Heart left ventricle (tissue), 16 donors: ENCODE data around the gene ZNF618. TPM values are rescaled to one million over a fixed set of nuclear protein-coding genes. Genes with fewer than 3 reads are reported as not detected.

Experiments
- ATAC-seq, 4 donors: fragments of 200-7000 bp; cut with Tn5 transposase; one replicate each; pipeline ENCODE4 v1.9.1; 2020 to 2022; ENCODE audit warnings: moderate library complexity in 4 of 4, mild to moderate bottlenecking in 3 of 4, moderate number of reproducible peaks in 1 of 4
- DNase-seq, 5 donors: peaks; one replicate each; pipeline ENCODE4 v3.0.0-alpha.2; 2020
- H3K27ac ChIP-seq, 12 donors: fragments of 200-600 bp; sonication (generic) in 4 of 12; one replicate each; pipeline versions ENCODE4 v1.5.0 to v1.8.0; 2016 to 2022; ENCODE audit warnings: mild to moderate bottlenecking in 2 of 12
- H3K27me3 ChIP-seq, 9 donors: fragments of 200-600 bp; sonication (generic) in 2 of 9; one replicate each; pipeline versions ENCODE4 v1.5.1 to v1.8.0; 2016 to 2022; ENCODE audit warnings: mild to moderate bottlenecking in 3 of 9
- H3K36me3 ChIP-seq, 9 donors: fragments of 200-600 bp; sonication (generic) in 2 of 9; one replicate each; pipeline versions ENCODE4 v1.5.0 to v1.8.0; 2018 to 2022; ENCODE audit warnings: mild to moderate bottlenecking in 2 of 9
- H3K4me1 ChIP-seq, 12 donors: fragments of 200-600 bp; sonication (generic) in 4 of 12; one replicate each; pipeline versions ENCODE4 v1.5.0 to v1.8.0; 2016 to 2022; ENCODE audit warnings: mild to moderate bottlenecking in 3 of 12
- H3K4me3 ChIP-seq, 12 donors: fragments of 200-600 bp; sonication (generic) in 4 of 12; one replicate each; pipeline versions ENCODE4 v1.5.0 to v1.8.0; 2017 to 2022; ENCODE audit warnings: mild to moderate bottlenecking in 9 of 12, moderate library complexity in 4 of 12
- H3K9me3 ChIP-seq, 12 donors: fragments of 200-600 bp; sonication (generic) in 4 of 12; one replicate each; pipeline versions ENCODE4 v1.5.0 to v1.8.0; 2016 to 2022; ENCODE audit warnings: mild to moderate bottlenecking in 1 of 12
- POLR2A ChIP-seq, 2 donors: fragments of 450-650 bp; IDR thresholded peaks; one replicate each; pipeline ENCODE4 v1.6.1; 2017; ENCODE audit warnings: antibody characterized with exemption in 2 of 2, mild to moderate bottlenecking in 2 of 2, moderate library complexity in 2 of 2
- WGBS, 4 donors: extraction: QIAGEN DNeasy Blood & Tissue Kit in 2 of 4; methylation state at CpG; one replicate each; pipeline versions ENCODE4 v1.1.5 to v1.1.7; 2013 to 2018; 5-methylcytosine and 5-hydroxymethylcytosine counted together
- intact Hi-C, 10 donors: fragments of 100-400 bp; cut with DNase I; formaldehyde crosslinking; loops; one replicate each; pipeline versions ENCODE4 v1.11.1 to v1.14.2; 2022
- polyA plus RNA-seq, 2 donors: library from polyadenylated mRNA; stranded (reverse); fragments of 200-250 nt; gene quantifications; one replicate each; pipeline ENCODE4 v1.2.3, GENCODE V29; 2013
- total RNA-seq, 9 donors: library from RNA; depleted of rRNA in 2 of 9; stranded (reverse); fragments of >200 nt in 2 of 9; fragmentation: NEBNext Ultra II Directional in 3 of 9; extraction: Animal tissue kit (Norgen Biotek cat#: 25700) in 3 of 9; gene quantifications; one replicate each; pipeline versions ENCODE4 v1.1.0 to v1.2.4, GENCODE V29; 2016 to 2023
- TF ChIP-seq, protein P1 (sequence below), 12 donors: fragments of 200-600 bp; sonication (generic) in 4 of 12; IDR thresholded peaks; one replicate each; pipeline versions ENCODE4 v1.5.0 to v1.8.0; 2018 to 2022; ENCODE audit warnings: antibody characterized with exemption in 12 of 12, mild to moderate bottlenecking in 5 of 12
- donor health status: ischemic (EF 13 %, LVEDD 7.1; RV severe dilation, severe dysfunction).
- donor health status: healthy with polysubstance abuse.
- donor health status: DM: no; HTN: yes; CAD: no.
- donor health status: DM: no; HTN: no; CAD: no.
- donor health status: ischemic (EF 25% LVEDD 6.9; RV normal size, moderate dysfunction).
- donor health status: ischemic (EF 25% LVEDD 5.7; RV mildly dilated, moderate dysfunction).
- donor health status: healthy.
- donor health status: DM: yes; HTN: yes; CAD: no.
- donor health status: ischemic (EF 35%, LVEDD 5.7; RV mildly dilated, moderate dysfunction).
- donor health status: nonischemic (EF 11% LVEDD 7.7; RV severe dilation, severe dysfunction).
- donor health status: DM: yes; HTN: yes; CAD: no.
- donor health status: PGD.
- donor health status: ischemic (EF 29% LVEDD 5.4; RV normal size, mild dysfunction).
- donor health status: nonischemic (EF 23%, LVEDD 6.1; RV moderate dilation, normal function).

Gene ZNF618
- total and polyA plus RNA-seq, 11 donors, result 0.81 to 4.2 (median 1.7) TPM

DNA sequence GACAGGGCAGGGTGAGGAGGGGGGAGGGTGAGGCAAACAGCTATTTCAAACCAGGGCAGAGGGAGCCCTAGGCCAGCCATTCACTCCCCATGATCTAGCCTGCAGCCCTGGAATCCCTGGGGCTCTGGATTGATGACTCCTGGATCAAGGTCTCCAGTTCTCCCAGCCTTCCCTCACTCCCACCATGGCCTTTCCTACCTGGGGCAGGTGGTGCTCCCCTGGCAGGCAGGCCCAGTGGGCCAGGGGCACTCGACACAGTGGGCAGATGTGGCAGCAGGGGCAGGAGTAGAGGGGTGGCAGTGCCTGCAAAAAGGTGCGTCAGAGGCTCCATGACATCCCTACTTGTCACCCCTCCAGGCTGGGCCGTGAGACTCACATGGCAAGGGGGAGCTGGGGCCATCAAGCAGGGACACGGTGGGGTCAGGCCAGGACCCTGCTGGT lies 216.9 kb downstream of the ZNF618 start:
- DNase-seq (no peak), ATAC-seq (no peak)
- H3K27ac ChIP-seq, result no peak overlapping the region
- no peaks in the 10 kb centered on the region for H3K36me3 ChIP-seq
- WGBS, 4 donors, result 84 to 95% (median 87%) methylated on average over 3 to 4 of the region's 4 CpGs
- peaks cover 0 to 7% (median 4%) of the 10 kb centered on the region in 12 donors for H3K4me1 ChIP-seq
- H3K4me3 ChIP-seq, result no peak overlapping the region
- intact Hi-C loops, result no loop called here
- TF ChIP-seq, protein P1, sequence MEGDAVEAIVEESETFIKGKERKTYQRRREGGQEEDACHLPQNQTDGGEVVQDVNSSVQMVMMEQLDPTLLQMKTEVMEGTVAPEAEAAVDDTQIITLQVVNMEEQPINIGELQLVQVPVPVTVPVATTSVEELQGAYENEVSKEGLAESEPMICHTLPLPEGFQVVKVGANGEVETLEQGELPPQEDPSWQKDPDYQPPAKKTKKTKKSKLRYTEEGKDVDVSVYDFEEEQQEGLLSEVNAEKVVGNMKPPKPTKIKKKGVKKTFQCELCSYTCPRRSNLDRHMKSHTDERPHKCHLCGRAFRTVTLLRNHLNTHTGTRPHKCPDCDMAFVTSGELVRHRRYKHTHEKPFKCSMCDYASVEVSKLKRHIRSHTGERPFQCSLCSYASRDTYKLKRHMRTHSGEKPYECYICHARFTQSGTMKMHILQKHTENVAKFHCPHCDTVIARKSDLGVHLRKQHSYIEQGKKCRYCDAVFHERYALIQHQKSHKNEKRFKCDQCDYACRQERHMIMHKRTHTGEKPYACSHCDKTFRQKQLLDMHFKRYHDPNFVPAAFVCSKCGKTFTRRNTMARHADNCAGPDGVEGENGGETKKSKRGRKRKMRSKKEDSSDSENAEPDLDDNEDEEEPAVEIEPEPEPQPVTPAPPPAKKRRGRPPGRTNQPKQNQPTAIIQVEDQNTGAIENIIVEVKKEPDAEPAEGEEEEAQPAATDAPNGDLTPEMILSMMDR (IDR thresholded peaks at IDR 0.05), result no peak
- H3K9me3 ChIP-seq, result no peaks in the 10 kb centered on the region
- H3K27me3 ChIP-seq, result peaks cover 0 to 24% (median 9%) of the 10 kb centered on the region in 9 donors

DNA sequence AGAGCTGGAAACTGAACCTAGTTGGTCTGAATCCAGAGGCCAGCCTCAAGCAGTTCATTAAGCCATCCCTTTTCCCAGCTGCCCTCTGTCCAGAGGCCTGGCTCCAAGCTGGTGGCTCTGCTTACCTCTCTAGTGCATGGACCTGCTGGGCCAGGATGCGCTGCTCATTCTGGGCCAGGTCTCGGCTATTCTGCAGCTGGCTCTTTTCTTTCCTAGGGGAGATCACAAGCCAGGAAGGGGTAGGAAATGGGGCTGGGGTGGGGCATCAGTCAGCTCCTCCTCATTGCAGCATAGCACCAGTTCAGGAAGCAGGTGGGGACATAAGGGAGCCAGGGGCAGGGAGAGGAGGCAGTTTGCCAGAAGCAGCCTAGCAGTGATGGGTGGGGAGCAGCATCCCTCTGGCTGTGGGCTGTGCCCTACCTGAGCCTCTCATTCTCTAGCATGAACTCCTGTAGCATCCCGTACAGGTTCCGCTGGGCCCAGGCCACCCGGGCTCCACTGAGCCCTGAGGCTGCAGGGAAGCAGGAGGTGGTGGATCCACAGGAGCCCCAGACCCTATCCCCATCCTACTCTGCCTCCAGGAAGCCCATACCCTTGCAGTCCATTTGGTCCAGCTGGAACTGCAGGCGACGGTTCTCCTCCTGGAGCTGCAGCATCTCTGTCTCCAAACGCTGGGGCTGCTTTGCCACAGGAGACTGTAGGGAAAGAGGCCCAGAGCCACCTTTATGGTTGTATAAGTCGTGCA lies 217.8 kb downstream of the ZNF618 start:
- intact Hi-C loops, result no loop called here
- no peak for TF ChIP-seq POLR2A (IDR thresholded peaks at IDR 0.05)
- TF ChIP-seq, protein P1 (IDR thresholded peaks at IDR 0.05), result no peak
- no peaks in the 10 kb centered on the region for H3K36me3 ChIP-seq
- no peak for ATAC-seq
- 86 to 92% (median 90%) methylated on average over 9 of the region's 9 CpGs for WGBS, 4 donors
- DNase-seq, result no peak
- H3K27me3 ChIP-seq, result peaks cover 0 to 31% (median 13%) of the 10 kb centered on the region in 9 donors
- no peak overlapping the region for H3K27ac ChIP-seq
- H3K4me3 ChIP-seq, result no peak overlapping the region
- peaks cover 0 to 14% (median 5%) of the 10 kb centered on the region in 12 donors for H3K4me1 ChIP-seq
- no peaks in the 10 kb centered on the region for H3K9me3 ChIP-seq

DNA sequence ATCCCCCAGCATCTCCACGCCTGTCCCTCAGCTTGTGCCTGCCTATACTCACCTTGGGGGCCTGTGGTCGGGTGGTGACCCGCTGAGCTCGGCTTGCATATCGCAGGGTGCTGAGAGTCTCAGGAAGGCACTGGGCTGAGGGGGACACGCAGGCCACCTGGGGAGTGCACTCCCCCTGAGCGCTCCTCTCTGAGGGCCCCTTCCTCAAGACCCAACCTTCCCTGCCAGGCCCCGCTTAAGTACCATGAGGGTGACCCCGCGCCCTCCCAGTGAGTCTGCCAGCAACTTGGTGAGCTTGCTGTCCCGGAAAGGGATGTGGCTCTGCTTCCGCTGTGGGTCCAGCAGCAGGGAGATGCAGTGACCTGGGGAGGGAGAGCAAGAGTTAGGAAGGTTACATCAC lies 218.9 kb downstream of the ZNF618 start:
- peaks cover 0 to 32% (median 13%) of the 10 kb centered on the region in 9 donors for H3K27me3 ChIP-seq
- H3K4me3 ChIP-seq, result no peak overlapping the region
- ATAC-seq, result no peak
- peaks cover 0 to 17% (median 5%) of the 10 kb centered on the region in 12 donors for H3K4me1 ChIP-seq
- TF ChIP-seq POLR2A (IDR thresholded peaks at IDR 0.05), result no peak
- TF ChIP-seq, protein P1 (IDR thresholded peaks at IDR 0.05), result no peak
- intact Hi-C loops, result no loop called here
- H3K36me3 ChIP-seq, result no peaks in the 10 kb centered on the region
- no peaks in the 10 kb centered on the region for H3K9me3 ChIP-seq
- H3K27ac ChIP-seq, result no peak overlapping the region
- no peak for DNase-seq
- WGBS, 4 donors, result 95 to 97% (median 97%) methylated on average over 10 to 12 of the region's 12 CpGs

DNA sequence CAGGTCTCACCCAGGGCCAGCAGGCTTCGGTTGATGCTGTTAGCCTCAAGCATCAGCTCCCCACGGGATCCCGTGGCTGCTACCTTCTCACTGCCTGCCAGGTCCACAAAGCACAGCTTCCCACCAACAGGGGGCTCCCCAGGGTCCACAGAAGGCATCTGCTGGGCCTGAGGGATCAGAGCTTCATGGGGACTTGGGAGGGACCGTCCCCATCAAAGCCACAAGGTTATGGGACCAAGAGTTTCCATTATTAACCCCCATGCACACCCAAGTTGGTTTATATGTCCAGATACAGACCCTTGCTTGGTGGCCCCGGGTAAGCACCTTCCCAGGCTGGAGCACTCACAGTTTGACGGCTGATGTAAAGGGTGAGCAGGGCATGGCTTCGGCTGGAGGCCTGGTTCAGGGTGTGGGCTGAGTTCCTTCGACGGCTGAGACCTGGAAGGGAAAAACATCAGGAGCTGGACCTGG lies 220.0 kb downstream of the ZNF618 start:
- no peak overlapping the region for H3K27ac ChIP-seq
- TF ChIP-seq POLR2A (IDR thresholded peaks at IDR 0.05), result no peak
- TF ChIP-seq, protein P1 (IDR thresholded peaks at IDR 0.05), result no peak
- H3K4me3 ChIP-seq, result no peak overlapping the region
- intact Hi-C loops, result no loop called here
- WGBS, 4 donors, result 76 to 84% (median 80%) methylated on average over 9 of the region's 9 CpGs
- ATAC-seq (no peak), DNase-seq (no peak)
- peaks cover 0 to 17% (median 5%) of the 10 kb centered on the region in 12 donors for H3K4me1 ChIP-seq
- peaks cover 0 to 32% (median 13%) of the 10 kb centered on the region in 9 donors for H3K27me3 ChIP-seq
- H3K9me3 ChIP-seq, result no peaks in the 10 kb centered on the region
- H3K36me3 ChIP-seq, result no peaks in the 10 kb centered on the region
